ENCODE data around the gene GRID1. TPM values are rescaled to one million over a fixed set of nuclear protein-coding genes. Genes with fewer than 3 reads are reported as not detected.

GRID1 gene
- total and polyA plus RNA-seq, 10 of the 15 experiments (the other 5 are each of a cell fraction or from before 2014, with no cell fraction given) = 0.04 to 0.62 (median 0.08) TPM; not detected in 5

- no peaks in the 10 kb centered on the region for H3K4me1 ChIP-seq (ENCODE audit: control insufficient read depth, insufficient read depth, low read length)
- H4K20me1 ChIP-seq (ENCODE audit: control insufficient read depth, insufficient read depth) = no peaks in the 10 kb centered on the region
- intact Hi-C loops (cut with micrococcal nuclease; ENCODE audit: unreplicated experiment) (no loop called here), in situ Hi-C loops (cut with MboI) (no loop called here)
- H3K27me3 ChIP-seq (replicated peaks in 1 of 2; ENCODE audit: control insufficient read depth in 2 of 2, insufficient read depth in 2 of 2, low read length in 1 of 2) = no peaks in the 10 kb centered on the region; a peak in 1 of 4 replicates
- H2AFZ ChIP-seq (ENCODE audit: control insufficient read depth, low read depth, low read length) = no peak overlapping the region
- no peak overlapping the region for H3K4me2 ChIP-seq (ENCODE audit: control insufficient read depth, insufficient read depth)
- no peak overlapping the region for H3K9ac ChIP-seq (ENCODE audit: control insufficient read depth, insufficient read depth, low read length)
- H3K79me2 ChIP-seq (ENCODE audit: control insufficient read depth, insufficient read depth, low read length) = no peaks in the 10 kb centered on the region
- no peak for TF ChIP-seq ATF3 (IDR thresholded peaks at IDR 0.05; ENCODE audit: borderline replicate concordance, extremely low read depth, low read depth, low read length)
- no peak for TF ChIP-seq EGR1 (IDR thresholded peaks at IDR 0.05; ENCODE audit: borderline replicate concordance in 1 of 2, low read depth in 2 of 2, low read length in 2 of 2)
- no peak for TF ChIP-seq CTCF (IDR thresholded peaks at IDR 0.05 in 2 of 3, conservative IDR thresholded peaks at IDR 0.05 in 1 of 3; ENCODE audit: control insufficient read depth in 2 of 3, extremely low read depth in 1 of 3, insufficient read depth in 1 of 3, low read depth in 3 of 3, low read length in 3 of 3)
- TF ChIP-seq MLLT1 (IDR thresholded peaks at IDR 0.05) = no peak
- no peak for TF ChIP-seq TCF12 (IDR thresholded peaks at IDR 0.05; ENCODE audit: low read depth, low read length)
- no peak for TF ChIP-seq SMAD1 (IDR thresholded peaks at IDR 0.05; ENCODE audit: low read depth, partially characterized antibody)
- TF ChIP-seq CBFB (IDR thresholded peaks at IDR 0.05; ENCODE audit: low read depth) = no peak
- no peak for TF ChIP-seq RBBP5 (conservative IDR thresholded peaks at IDR 0.05)
- no peaks in the 10 kb centered on the region for H3K9me3 ChIP-seq (replicated peaks; ENCODE audit: control insufficient read depth, insufficient read depth, low read length)
- POLR2A ChIA-PET = no interaction called here
- H3K27ac ChIP-seq (ENCODE audit: control insufficient read depth, insufficient read depth) = no peak overlapping the region
- BruUV-seq (replicated peaks) = no TSS peak
- no peak for ATAC-seq
- no peak for FAIRE-seq
- 0% methylated on average over 2 of the region's 2 CpGs for WGBS (ENCODE audit: insufficient coverage, insufficient replicate concordance, low lambda C conversion rate, missing lambda C conversion rate)
- SMC1A ChIA-PET (ENCODE audit: uncharacterized antibody, unreplicated experiment) = no interaction called here
- CTCF ChIA-PET = no interaction called here
- no peaks in the 10 kb centered on the region for H3K36me3 ChIP-seq (ENCODE audit: control insufficient read depth in 2 of 2, insufficient read depth in 2 of 2, low read length in 1 of 2)
- DNase-seq (ENCODE audit: low read depth, low spot score) = no peak
- RAD21 ChIA-PET (ENCODE audit: unreplicated experiment) = no interaction called here
- no peak overlapping the region for H3K4me3 ChIP-seq
Measured at GRCh38 chr10:86293396-86293791, 73.2 kb downstream of the GRID1 start.
